ENCODE data around the gene MS4A14. TPM values are rescaled to one million over a fixed set of nuclear protein-coding genes. Genes with fewer than 3 reads are reported as not detected.
"Not testable (repeated sequence)": the region's sequence is repeated elsewhere in the genome, so short reads cannot be mapped to it uniquely, and the experiment has no call there.

The MS4A14 gene
- total RNA-seq, 1 donor from 2014 or later, result not detected

DNA sequence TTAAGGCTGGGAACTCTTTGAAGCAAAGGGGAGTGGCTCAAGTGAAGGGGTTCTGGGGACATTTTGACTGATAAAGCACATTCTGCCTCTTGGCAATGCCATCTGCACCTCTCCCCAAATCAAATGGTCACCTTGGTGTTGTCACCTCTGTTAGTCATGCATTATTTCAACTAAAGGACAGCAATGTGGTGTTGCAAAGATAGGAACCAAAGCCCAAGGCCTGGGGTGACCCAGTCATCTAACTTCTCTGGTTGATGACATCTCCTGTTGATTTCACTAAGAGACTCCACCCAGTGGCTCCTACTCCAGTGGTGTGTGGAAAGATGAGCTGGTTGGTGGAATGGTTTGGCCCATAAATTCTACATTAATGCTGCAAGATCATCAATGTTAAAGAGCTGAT, 51.6 kb downstream of the MS4A14 start:
- TF ChIP-seq, protein P1, sequence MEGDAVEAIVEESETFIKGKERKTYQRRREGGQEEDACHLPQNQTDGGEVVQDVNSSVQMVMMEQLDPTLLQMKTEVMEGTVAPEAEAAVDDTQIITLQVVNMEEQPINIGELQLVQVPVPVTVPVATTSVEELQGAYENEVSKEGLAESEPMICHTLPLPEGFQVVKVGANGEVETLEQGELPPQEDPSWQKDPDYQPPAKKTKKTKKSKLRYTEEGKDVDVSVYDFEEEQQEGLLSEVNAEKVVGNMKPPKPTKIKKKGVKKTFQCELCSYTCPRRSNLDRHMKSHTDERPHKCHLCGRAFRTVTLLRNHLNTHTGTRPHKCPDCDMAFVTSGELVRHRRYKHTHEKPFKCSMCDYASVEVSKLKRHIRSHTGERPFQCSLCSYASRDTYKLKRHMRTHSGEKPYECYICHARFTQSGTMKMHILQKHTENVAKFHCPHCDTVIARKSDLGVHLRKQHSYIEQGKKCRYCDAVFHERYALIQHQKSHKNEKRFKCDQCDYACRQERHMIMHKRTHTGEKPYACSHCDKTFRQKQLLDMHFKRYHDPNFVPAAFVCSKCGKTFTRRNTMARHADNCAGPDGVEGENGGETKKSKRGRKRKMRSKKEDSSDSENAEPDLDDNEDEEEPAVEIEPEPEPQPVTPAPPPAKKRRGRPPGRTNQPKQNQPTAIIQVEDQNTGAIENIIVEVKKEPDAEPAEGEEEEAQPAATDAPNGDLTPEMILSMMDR (IDR thresholded peaks at IDR 0.05), result no peak
- no peak for DNase-seq (ENCODE audit: low spot score in 2 of 2)
- Histone ChIP-seq H3K4me3 (no peak overlapping the region), H3K4me1 (no peaks in the 10 kb centered on the region), H3K36me3 (no peaks in the 10 kb centered on the region), H3K27me3 (no peaks in the 10 kb centered on the region), H3K27ac (no peak overlapping the region), H3K9me3 (no peaks in the 10 kb centered on the region)
- intact Hi-C loops (cut with DNase I), result no loop called here

DNA sequence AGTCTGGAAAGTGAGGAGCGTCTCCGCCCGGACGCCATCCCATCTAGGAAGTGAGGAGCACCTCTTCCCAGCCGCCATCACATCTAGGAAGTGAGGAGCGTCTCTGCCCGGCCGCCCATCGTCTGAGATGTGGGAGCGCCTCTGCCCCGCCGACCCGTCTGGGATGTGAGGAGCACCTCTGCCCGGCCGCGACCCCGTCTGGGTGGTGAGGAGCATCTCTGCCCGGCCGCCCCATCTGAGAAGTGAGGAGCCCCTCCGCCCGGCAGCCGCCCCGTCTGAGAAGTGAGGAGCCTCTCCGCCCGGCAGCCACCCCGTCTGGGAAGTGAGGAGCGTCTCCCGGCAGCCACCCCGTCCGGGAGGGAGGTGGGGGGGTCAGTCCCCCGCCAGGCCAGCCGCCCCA, 54.9 kb downstream of the MS4A14 start:
- H3K27ac ChIP-seq; H3K36me3 ChIP-seq; H3K4me1 ChIP-seq; H3K9me3 ChIP-seq; H3K4me3 ChIP-seq; DNase-seq (ENCODE audit: low spot score in 2 of 2); H3K27me3 ChIP-seq; intact Hi-C loops (cut with DNase I): not testable (repeated sequence)

DNA sequence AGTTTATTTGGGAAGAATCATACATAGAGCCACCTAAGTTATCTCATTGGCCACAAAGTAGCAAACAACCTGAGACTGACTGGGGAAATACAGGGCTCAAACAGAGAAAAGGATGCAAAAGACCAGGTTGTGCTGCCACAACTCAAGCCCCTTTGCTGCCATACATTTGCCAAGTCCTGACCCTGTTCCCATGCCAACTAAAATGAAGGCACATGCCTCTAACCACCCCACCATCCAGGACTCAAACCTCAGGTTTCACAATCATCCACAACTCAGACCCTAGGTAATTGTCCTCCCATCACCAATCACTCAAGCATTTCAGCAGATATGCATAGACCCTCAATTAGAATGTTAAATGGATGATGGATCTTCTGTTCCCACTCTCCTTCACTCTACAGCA, 58.0 kb downstream of the MS4A14 start:
- Histone ChIP-seq H3K4me1 (no peaks in the 10 kb centered on the region), H3K9me3 (no peaks in the 10 kb centered on the region), H3K27me3 (no peaks in the 10 kb centered on the region), H3K36me3 (no peaks in the 10 kb centered on the region), H3K4me3 (no peak overlapping the region), H3K27ac (no peak overlapping the region)
- TF ChIP-seq, protein P1 (IDR thresholded peaks at IDR 0.05), result no peak
- DNase-seq (ENCODE audit: low spot score in 2 of 2), result no peak
- intact Hi-C loops (cut with DNase I), result no loop called here

DNA sequence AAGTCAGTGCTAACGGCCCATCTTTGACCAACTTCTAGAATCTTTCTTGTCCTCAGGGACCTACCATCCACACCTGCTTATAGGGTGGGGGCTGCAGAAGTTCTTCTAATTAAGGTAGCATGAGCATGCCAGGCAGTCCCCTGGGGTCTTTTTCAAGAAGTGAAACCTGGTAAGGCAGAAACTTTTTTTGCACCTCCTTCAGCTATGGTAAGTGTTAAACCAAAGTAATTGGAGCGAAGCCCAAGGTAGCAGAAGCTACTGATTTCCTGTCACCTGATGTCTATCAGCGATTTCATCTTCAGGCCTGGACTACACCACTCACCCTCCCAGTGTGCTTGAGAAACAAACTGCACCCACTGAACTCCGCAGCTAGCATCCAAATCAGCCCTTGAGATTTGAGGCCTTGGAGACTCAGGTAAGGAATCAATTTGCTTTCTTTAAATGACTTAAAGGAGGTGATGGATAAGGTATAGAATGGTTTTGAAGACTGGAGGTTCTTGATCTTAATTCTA, 59.3 kb downstream of the MS4A14 start, which contains the start of gene MS4A1:
Gene MS4A1, plus strand, starts transcription at position 317 of the 512 bp plus-strand sequence. CDS start 6,528 bp downstream, outside the sequence.
- TF ChIP-seq, protein P1 (IDR thresholded peaks at IDR 0.05), result no peak
- intact Hi-C loops (cut with DNase I), result no loop called here
- H3K4me1 ChIP-seq, result no peaks in the 10 kb centered on the region
- H3K27ac ChIP-seq, result no peak within 1 kb of the TSS
- no peak within 1 kb of the TSS for H3K4me3 ChIP-seq
- no peaks in the 10 kb centered on the region for H3K36me3 ChIP-seq
- no peaks in the 10 kb centered on the region for H3K27me3 ChIP-seq
- no peaks in the 10 kb centered on the region for H3K9me3 ChIP-seq
- no peak for DNase-seq (ENCODE audit: low spot score in 2 of 2)

DNA sequence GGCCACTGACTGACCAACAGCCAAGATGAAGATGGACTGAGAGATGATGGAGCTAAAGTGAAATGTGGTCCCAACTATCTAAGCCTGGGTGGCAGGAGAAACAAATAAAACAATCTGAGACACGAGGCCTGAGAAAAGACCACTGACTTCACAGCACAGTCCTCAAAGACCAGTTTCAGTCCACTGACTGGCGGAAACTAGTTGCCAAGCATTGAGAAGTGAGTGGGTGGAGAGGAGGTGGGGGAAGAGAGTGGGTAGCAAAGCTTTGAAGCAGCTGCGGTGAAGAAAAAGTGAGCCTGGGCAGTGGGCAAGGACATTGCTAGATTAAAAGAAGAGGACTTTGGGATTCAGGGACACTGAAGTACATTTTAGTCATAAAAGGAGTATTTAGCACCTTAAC, 61.3 kb downstream of the MS4A14 start:
- H3K27me3 ChIP-seq, result no peaks in the 10 kb centered on the region
- no peaks in the 10 kb centered on the region for H3K4me1 ChIP-seq
- H3K4me3 ChIP-seq, result no peak overlapping the region
- TF ChIP-seq, protein P1 (IDR thresholded peaks at IDR 0.05), result no peak
- H3K36me3 ChIP-seq, result no peaks in the 10 kb centered on the region
- intact Hi-C loops (cut with DNase I), result no loop called here
- H3K27ac ChIP-seq, result no peak overlapping the region
- DNase-seq (ENCODE audit: low spot score in 2 of 2), result no peak
- no peaks in the 10 kb centered on the region for H3K9me3 ChIP-seq

DNA sequence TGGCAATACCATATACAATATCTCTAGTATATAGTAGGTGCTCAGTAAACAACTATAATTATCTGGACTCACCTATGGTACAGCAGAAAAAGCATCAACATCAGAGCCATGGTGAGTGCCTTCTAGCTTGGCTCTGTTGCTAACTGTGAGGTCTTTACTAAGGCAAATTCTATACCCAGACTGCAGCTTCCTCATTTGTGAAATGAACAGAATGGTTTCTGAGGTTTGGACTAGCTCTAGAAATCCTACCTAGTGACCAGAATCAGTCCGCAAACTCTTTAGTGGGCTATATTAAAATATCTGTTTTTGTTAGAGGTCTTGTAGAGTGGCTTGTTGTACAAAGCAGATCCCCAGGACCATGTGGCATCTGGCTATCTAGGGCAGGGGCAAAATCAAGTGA, 63.1 kb downstream of the MS4A14 start:
- Histone ChIP-seq H3K27me3 (no peaks in the 10 kb centered on the region), H3K36me3 (no peaks in the 10 kb centered on the region), H3K4me3 (no peak overlapping the region), H3K4me1 (no peaks in the 10 kb centered on the region), H3K9me3 (no peaks in the 10 kb centered on the region), H3K27ac (no peak overlapping the region)
- DNase-seq (ENCODE audit: low spot score in 2 of 2), result no peak
- TF ChIP-seq, protein P1 (IDR thresholded peaks at IDR 0.05), result no peak
- intact Hi-C loops (cut with DNase I), result no loop called here

Other genes starting within 250 kb of the MS4A14 start
- 35.0 TPM for gene MS4A6A, start 213.4 kb upstream of the MS4A14 start, total RNA-seq
- 0.75 TPM for gene MS4A4E, start 153.3 kb upstream of the MS4A14 start, total RNA-seq
- 7.9 TPM for gene MS4A4A, start 115.8 kb upstream of the MS4A14 start, total RNA-seq
- gene MS4A6E, start 69.2 kb upstream of the MS4A14 start, total RNA-seq, result not detected
- 114 TPM for gene MS4A7, start 17.9 kb upstream of the MS4A14 start, total RNA-seq
- gene MS4A5, start 33.1 kb downstream of the MS4A14 start, total RNA-seq, result not detected
- not detected for gene MS4A1, start 59.4 kb downstream of the MS4A14 start, total RNA-seq
- not detected for gene MS4A12, start 96.3 kb downstream of the MS4A14 start, total RNA-seq
- gene MS4A13, start 118.9 kb downstream of the MS4A14 start, total RNA-seq, result not detected

All from ascending aorta (tissue), 2 donors.